WTC11 (cell line): ENCODE measurements around the gene SYNPO2.

Experiments
- ARID4B ChIP-seq: sonication (generic); formaldehyde crosslinking; IDR thresholded peaks from 2 replicates; pipeline ENCODE4 v1.8.0; 2023; ENCODE audit warnings: missing genetic modification reagents, mild to moderate bottlenecking, borderline replicate concordance
- CREB1 ChIP-seq: sonication (generic); formaldehyde crosslinking; IDR thresholded peaks from 2 replicates; pipeline ENCODE4 v1.8.0; 2023; ENCODE audit warnings: mild to moderate bottlenecking, missing genetic modification reagents
- E2F1 ChIP-seq: sonication (generic); formaldehyde crosslinking; IDR thresholded peaks from 2 replicates; pipeline ENCODE4 v1.8.0; 2022; ENCODE audit warnings: mild to moderate bottlenecking, missing genetic modification reagents
- ELF4 ChIP-seq: sonication (generic); formaldehyde crosslinking; IDR thresholded peaks from 2 replicates; pipeline ENCODE4 v1.8.1; 2022; ENCODE audit warnings: low read depth, mild to moderate bottlenecking, moderate library complexity, missing genetic modification reagents
- NFE2L1 ChIP-seq: sonication (generic); formaldehyde crosslinking; IDR thresholded peaks from 2 replicates; pipeline ENCODE4 v1.8.1; 2023; ENCODE audit warnings: missing genetic modification reagents
- USF2 ChIP-seq: sonication (generic); formaldehyde crosslinking; IDR thresholded peaks from 2 replicates; pipeline ENCODE4 v1.8.1; 2023; ENCODE audit warnings: mild to moderate bottlenecking, missing genetic modification reagents, moderate library complexity
- ZBTB21 ChIP-seq: sonication (generic); formaldehyde crosslinking; IDR thresholded peaks from 2 replicates; pipeline ENCODE4 v1.8.1; 2023; ENCODE audit warnings: mild to moderate bottlenecking, missing genetic modification reagents, borderline replicate concordance
- ZMAT4 ChIP-seq: fragments of 250-450 bp; sonication (Bioruptor Pico); IDR thresholded peaks from 2 replicates; pipeline ENCODE4 v1.9.0; 2021; ENCODE audit warnings: mild to moderate bottlenecking
- ZNF121 ChIP-seq: sonication (generic); formaldehyde crosslinking; IDR thresholded peaks from 2 replicates; pipeline ENCODE4 v1.8.0; 2023; ENCODE audit warnings: missing genetic modification reagents
- TF ChIP-seq, protein P1 (sequence below): fragments of 200-600 bp; IDR thresholded peaks from 2 replicates; pipeline ENCODE4 v1.8.0; 2022; ENCODE audit warnings: antibody characterized with exemption

DNA sequence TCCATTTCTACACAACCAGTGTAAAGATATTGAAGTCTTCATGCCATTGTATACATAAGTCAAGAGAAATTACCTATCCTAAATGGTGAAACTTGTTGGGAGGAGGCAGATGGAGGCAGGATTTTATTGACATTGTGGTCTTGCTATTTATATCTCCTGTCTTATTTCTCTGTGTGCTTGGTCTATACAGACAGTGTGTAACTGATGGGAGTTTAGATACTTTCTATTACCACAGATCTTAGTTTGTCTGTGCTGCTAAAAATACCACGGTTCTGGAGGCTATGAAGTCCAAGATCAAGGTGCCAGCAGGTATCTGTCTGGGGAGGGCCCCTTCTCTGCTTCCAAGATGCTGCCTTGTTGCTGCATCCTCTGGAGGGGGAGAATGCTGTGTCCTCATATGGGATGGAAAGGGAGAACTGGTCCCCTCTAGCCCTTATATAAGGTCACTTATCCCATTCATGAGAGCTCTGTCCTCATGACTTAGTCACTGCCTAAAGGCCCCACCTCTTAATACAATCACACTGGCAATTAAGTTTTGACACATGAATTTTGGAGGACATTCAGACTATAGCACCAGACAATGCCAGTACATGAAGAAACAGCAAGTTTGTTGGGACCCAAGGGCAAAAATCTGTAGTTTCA is 62.4 kb downstream of the SYNPO2 start:
- TF ChIP-seq NFE2L1 (CRISPR knock-in tag) (no peak), ZBTB21 (CRISPR knock-in tag) (no peak), USF2 (CRISPR knock-in tag) (no peak), ARID4B (CRISPR knock-in tag) (no peak), ELF4 (CRISPR knock-in tag) (no peak), E2F1 (CRISPR knock-in tag) (no peak), CREB1 (CRISPR knock-in tag) (no peak), ZMAT4 (CRISPR knock-in tag) (no peak), ZNF121 (CRISPR knock-in tag) (no peak)
- TF ChIP-seq, protein P1, sequence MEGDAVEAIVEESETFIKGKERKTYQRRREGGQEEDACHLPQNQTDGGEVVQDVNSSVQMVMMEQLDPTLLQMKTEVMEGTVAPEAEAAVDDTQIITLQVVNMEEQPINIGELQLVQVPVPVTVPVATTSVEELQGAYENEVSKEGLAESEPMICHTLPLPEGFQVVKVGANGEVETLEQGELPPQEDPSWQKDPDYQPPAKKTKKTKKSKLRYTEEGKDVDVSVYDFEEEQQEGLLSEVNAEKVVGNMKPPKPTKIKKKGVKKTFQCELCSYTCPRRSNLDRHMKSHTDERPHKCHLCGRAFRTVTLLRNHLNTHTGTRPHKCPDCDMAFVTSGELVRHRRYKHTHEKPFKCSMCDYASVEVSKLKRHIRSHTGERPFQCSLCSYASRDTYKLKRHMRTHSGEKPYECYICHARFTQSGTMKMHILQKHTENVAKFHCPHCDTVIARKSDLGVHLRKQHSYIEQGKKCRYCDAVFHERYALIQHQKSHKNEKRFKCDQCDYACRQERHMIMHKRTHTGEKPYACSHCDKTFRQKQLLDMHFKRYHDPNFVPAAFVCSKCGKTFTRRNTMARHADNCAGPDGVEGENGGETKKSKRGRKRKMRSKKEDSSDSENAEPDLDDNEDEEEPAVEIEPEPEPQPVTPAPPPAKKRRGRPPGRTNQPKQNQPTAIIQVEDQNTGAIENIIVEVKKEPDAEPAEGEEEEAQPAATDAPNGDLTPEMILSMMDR, result no peak
